NCI-H128 (cell line): ENCODE results near the gene GH1.
"Not testable (repeated sequence)": the region's sequence is repeated elsewhere in the genome, so short reads cannot be mapped to it uniquely, and the experiment has no call there.

Experiments used
- DNase-seq: peaks from one replicate; lab custom pipeline; 2025; ENCODE audit not compliant: unreplicated experiment; lab: John Stamatoyannopoulos, UW

The GH1 gene

GRCh38 chr17:63898899-63899798 is 19.5 kb downstream of the GH1 start:
- DNase-seq: not testable (repeated sequence)

- DNase-seq: not testable (repeated sequence)
These were observed 21.9 kb downstream of the GH1 start, which contains the start of gene CSH1 for GRCh38 chr17:63896524-63897354. Gene CSH1 (minus strand): TSS chr17:63896574. CDS start chr17:63896511, 63 bp downstream.

GRCh38 chr17:63894821-63895220 is 23.8 kb downstream of the GH1 start:
- not testable (repeated sequence) for DNase-seq

GRCh38 chr17:63894021-63894420 is 24.6 kb downstream of the GH1 start:
- not testable (repeated sequence) for DNase-seq

GRCh38 chr17:63892316-63893037 is 26.2 kb downstream of the GH1 start:
- not testable (repeated sequence) for DNase-seq

- DNase-seq: not testable (repeated sequence)
These were observed 29.4 kb downstream of the GH1 start for GRCh38 chr17:63889026-63889848.

GRCh38 chr17:63885119-63885518 is 33.5 kb downstream of the GH1 start:
- DNase-seq: not testable (repeated sequence)

GRCh38 chr17:63882626-63883126 is 36.0 kb downstream of the GH1 start:
- not testable (repeated sequence) for DNase-seq

GRCh38 chr17:63881935-63882601 is 36.6 kb downstream of the GH1 start, which contains the start of gene GH2:
Gene GH2 (minus strand): TSS chr17:63881944. CDS start chr17:63881801, 143 bp downstream.
- DNase-seq: no peak

- not testable (repeated sequence) for DNase-seq
These were observed 37.3 kb downstream of the GH1 start for GRCh38 chr17:63881337-63881736.

- no peak for DNase-seq
These were observed 37.9 kb downstream of the GH1 start for GRCh38 chr17:63880706-63881105.

GRCh38 chr17:63878413-63878812 is 40.2 kb downstream of the GH1 start:
- DNase-seq: not testable (repeated sequence)

GRCh38 chr17:63874693-63875092 is 43.9 kb downstream of the GH1 start:
- not testable (repeated sequence) for DNase-seq

- not testable (repeated sequence) for DNase-seq
These were observed 44.5 kb downstream of the GH1 start for GRCh38 chr17:63874061-63874626.

GRCh38 chr17:63873577-63873976 is 45.1 kb downstream of the GH1 start, which contains the start of gene CSH2:
Gene CSH2 (minus strand): TSS chr17:63873677. CDS start chr17:63873614, 63 bp downstream.
- not testable (repeated sequence) for DNase-seq

- not testable (repeated sequence) for DNase-seq
These were observed 46.8 kb downstream of the GH1 start for GRCh38 chr17:63871646-63872365.

GRCh38 chr17:63870292-63870665 is 48.4 kb downstream of the GH1 start:
- DNase-seq: not testable (repeated sequence)
